Progenitor cell of endocrine pancreas (in vitro differentiated cells): ENCODE data around the gene GSTO2. TPM values are rescaled to one million over a fixed set of nuclear protein-coding genes. Genes with fewer than 3 reads are reported as not detected.

Source experiments
- DNase-seq: peaks from one replicate; pipeline ENCODE4 v3.0.0; 2021; ENCODE audit warnings: low spot score; ENCODE audit not compliant: unreplicated experiment
- H3K27ac Mint-ChIP-seq: 2 replicates; pipeline ENCODE4 v1.8.0; 2021; ENCODE audit warnings: mild to moderate bottlenecking, moderate library complexity, mixed read lengths
- H3K27me3 Mint-ChIP-seq: 2 replicates; pipeline ENCODE4 v1.8.0; 2021; ENCODE audit warnings: mixed read lengths
- H3K36me3 Mint-ChIP-seq: 2 replicates; pipeline ENCODE4 v1.8.0; 2022; ENCODE audit warnings: mixed read lengths; ENCODE audit not compliant: insufficient read depth
- H3K4me1 Mint-ChIP-seq: 2 replicates; pipeline ENCODE4 v1.8.0; 2021; ENCODE audit warnings: low read depth, mixed read lengths
- H3K4me3 Mint-ChIP-seq: 2 replicates; pipeline ENCODE4 v1.8.0; 2021; ENCODE audit warnings: low read depth, mild to moderate bottlenecking, moderate library complexity, mixed read lengths
- H3K9me3 Mint-ChIP-seq: 2 replicates; pipeline ENCODE4 v1.8.0; 2021; ENCODE audit warnings: low read depth, mixed read lengths
- CTCF ChIP-seq: fragments of 200-600 bp; sonication (generic); IDR thresholded peaks from one replicate; pipeline ENCODE4 v1.5.0; 2021; ENCODE audit warnings: antibody characterized with exemption, mild to moderate bottlenecking; ENCODE audit not compliant: unreplicated experiment
- total RNA-seq: library from RNA; stranded (reverse); gene quantifications from 2 replicates; pipeline ENCODE4 v1.2.1, GENCODE V29; 2021

Gene GSTO2
- total RNA-seq, 1 donor from 2014 or later = 9.8 TPM

- no peaks in the 10 kb centered on the region for H3K27me3 Mint-ChIP-seq
- no peaks in the 10 kb centered on the region for H3K9me3 Mint-ChIP-seq
- H3K36me3 Mint-ChIP-seq = peaks cover 1% of the 10 kb centered on the region
- DNase-seq = no peak
- TF ChIP-seq CTCF = no peak
- no peak overlapping the region for H3K4me3 Mint-ChIP-seq
- H3K27ac Mint-ChIP-seq = peak overlapping the region; percentile 81
- H3K4me1 Mint-ChIP-seq = peaks cover 40% of the 10 kb centered on the region
Observed at GRCh38 chr10:104326991-104327610, 58.1 kb downstream of the GSTO2 start.

GRCh38 chr10:104327745-104328645 lies 59.0 kb downstream of the GSTO2 start:
- no peak for TF ChIP-seq CTCF
- Mint-ChIP-seq H3K9me3 (no peaks in the 10 kb centered on the region), H3K27ac (peak overlapping the region; percentile 90), H3K36me3 (peaks cover 1% of the 10 kb centered on the region), H3K4me1 (peaks cover 40% of the 10 kb centered on the region), H3K27me3 (no peaks in the 10 kb centered on the region), H3K4me3 (peak overlapping the region; percentile 65)
- DNase-seq = no peak

- TF ChIP-seq CTCF = no peak
- Mint-ChIP-seq H3K36me3 (peaks cover 1% of the 10 kb centered on the region), H3K9me3 (no peaks in the 10 kb centered on the region), H3K4me3 (peak overlapping the region; percentile 65), H3K27me3 (no peaks in the 10 kb centered on the region), H3K4me1 (peaks cover 43% of the 10 kb centered on the region), H3K27ac (peak overlapping the region; percentile 90)
- no peak for DNase-seq
Observed at GRCh38 chr10:104328646-104328895, 59.6 kb downstream of the GSTO2 start.

- Mint-ChIP-seq H3K36me3 (peaks cover 1% of the 10 kb centered on the region), H3K4me3 (peak overlapping the region; percentile 65), H3K9me3 (no peaks in the 10 kb centered on the region), H3K27ac (peak overlapping the region; percentile 90), H3K4me1 (peaks cover 43% of the 10 kb centered on the region), H3K27me3 (no peaks in the 10 kb centered on the region)
- DNase-seq = no peak
- no peak for TF ChIP-seq CTCF
Observed at GRCh38 chr10:104328896-104329710, 60.1 kb downstream of the GSTO2 start.

- peaks cover 43% of the 10 kb centered on the region for H3K4me1 Mint-ChIP-seq
- no peaks in the 10 kb centered on the region for H3K9me3 Mint-ChIP-seq
- TF ChIP-seq CTCF = no peak
- H3K27ac Mint-ChIP-seq = peak overlapping the region; percentile 33
- no peak overlapping the region for H3K4me3 Mint-ChIP-seq
- no peaks in the 10 kb centered on the region for H3K27me3 Mint-ChIP-seq
- H3K36me3 Mint-ChIP-seq = peaks cover 1% of the 10 kb centered on the region
- DNase-seq = no peak
Observed at GRCh38 chr10:104329735-104330134, 60.8 kb downstream of the GSTO2 start.
